Measurements from ENCODE around the gene ERC2. TPM values are rescaled to one million over a fixed set of nuclear protein-coding genes. Genes with fewer than 3 reads are reported as not detected.

The ERC2 gene
- total and polyA plus RNA-seq, 2 of the 8 experiments (the other 6 are each of a cell fraction or from before 2014, with no cell fraction given) = 16.4 to 22.8 TPM

GRCh38 chr3:55526332-55527030, 941.8 kb downstream of the ERC2 start (continued):
- TF ChIP-seq ATF2 (IDR thresholded peaks at IDR 0.05; ENCODE audit: low read length) (no peak), RXRA (IDR thresholded peaks at IDR 0.05; ENCODE audit: insufficient read depth, low read depth, low read length) (no peak), KDM5A (IDR thresholded peaks at IDR 0.05; ENCODE audit: low read length) (no peak), CHD7 (IDR thresholded peaks at IDR 0.05; ENCODE audit: insufficient replicate concordance, low read length) (no peak), SAP30 (IDR thresholded peaks at IDR 0.05; ENCODE audit: insufficient read depth, insufficient replicate concordance, low read length) (no peak), E2F6 (IDR thresholded peaks at IDR 0.05) (no peak), RBBP5 (IDR thresholded peaks at IDR 0.05; ENCODE audit: borderline replicate concordance, low read depth, low read length) (no peak)

All from H1 (cell line).